Measurements from ENCODE around the gene RFX8.

- TF ChIP-seq CTCF (IDR thresholded peaks at IDR 0.05; ENCODE audit: insufficient read depth, low read length, poor library complexity, severe bottlenecking), result no peak
- TF ChIP-seq EZH2phosphoT487 (conservative IDR thresholded peaks at IDR 0.05; ENCODE audit: low read length), result no peak
These were observed 34.8 kb upstream of the RFX8 start for GRCh38 chr2:101509499-101510284.

All from SU-DHL-6 (cell line).